ENCODE measurements around the gene UROS.

UROS gene

DNA sequence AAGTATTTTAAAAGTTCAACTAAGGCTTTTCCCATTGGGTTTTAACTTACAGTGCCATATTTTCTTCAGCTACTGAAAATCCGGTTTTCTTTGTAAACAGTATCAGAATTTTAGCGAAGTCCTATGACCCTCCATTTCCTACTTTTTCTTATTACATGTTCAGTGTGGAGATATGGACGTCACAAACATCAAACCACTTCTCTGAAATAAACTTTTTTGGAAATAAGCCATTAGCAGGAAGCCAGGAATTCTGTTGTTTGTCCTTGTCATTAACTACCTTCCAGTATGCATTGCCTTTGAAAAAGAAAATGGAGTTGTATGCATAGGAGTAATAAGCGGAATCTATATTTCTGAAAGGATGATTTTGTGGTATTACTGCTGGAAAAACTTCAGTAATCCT, 56.5 kb downstream of the UROS start:
- H4K20me1 ChIP-seq (ENCODE audit: control insufficient read depth, insufficient read depth, low read depth, low read length): no peaks in the 10 kb centered on the region
- H3K79me2 ChIP-seq (ENCODE audit: control insufficient read depth, low read length): no peaks in the 10 kb centered on the region
- H3K36me3 ChIP-seq (ENCODE audit: control insufficient read depth, low read length): peaks cover 50% of the 10 kb centered on the region
- no peaks in the 10 kb centered on the region for H3K9me2 ChIP-seq (replicated peaks; ENCODE audit: control insufficient read depth, low read length)
- no peaks in the 10 kb centered on the region for H3K9me3 ChIP-seq (ENCODE audit: control insufficient read depth, insufficient read depth, low read length)
- no peak overlapping the region for H3K4me2 ChIP-seq (ENCODE audit: low read length)
- H3K27me3 ChIP-seq (ENCODE audit: control insufficient read depth, low read length): no peaks in the 10 kb centered on the region
- no peak overlapping the region for H3K4me3 ChIP-seq (ENCODE audit: low read length)
- no peak for TF ChIP-seq EZH2phosphoT487 (IDR thresholded peaks at IDR 0.05; ENCODE audit: borderline replicate concordance, low read length)
- TF ChIP-seq, protein P1, sequence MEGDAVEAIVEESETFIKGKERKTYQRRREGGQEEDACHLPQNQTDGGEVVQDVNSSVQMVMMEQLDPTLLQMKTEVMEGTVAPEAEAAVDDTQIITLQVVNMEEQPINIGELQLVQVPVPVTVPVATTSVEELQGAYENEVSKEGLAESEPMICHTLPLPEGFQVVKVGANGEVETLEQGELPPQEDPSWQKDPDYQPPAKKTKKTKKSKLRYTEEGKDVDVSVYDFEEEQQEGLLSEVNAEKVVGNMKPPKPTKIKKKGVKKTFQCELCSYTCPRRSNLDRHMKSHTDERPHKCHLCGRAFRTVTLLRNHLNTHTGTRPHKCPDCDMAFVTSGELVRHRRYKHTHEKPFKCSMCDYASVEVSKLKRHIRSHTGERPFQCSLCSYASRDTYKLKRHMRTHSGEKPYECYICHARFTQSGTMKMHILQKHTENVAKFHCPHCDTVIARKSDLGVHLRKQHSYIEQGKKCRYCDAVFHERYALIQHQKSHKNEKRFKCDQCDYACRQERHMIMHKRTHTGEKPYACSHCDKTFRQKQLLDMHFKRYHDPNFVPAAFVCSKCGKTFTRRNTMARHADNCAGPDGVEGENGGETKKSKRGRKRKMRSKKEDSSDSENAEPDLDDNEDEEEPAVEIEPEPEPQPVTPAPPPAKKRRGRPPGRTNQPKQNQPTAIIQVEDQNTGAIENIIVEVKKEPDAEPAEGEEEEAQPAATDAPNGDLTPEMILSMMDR (IDR thresholded peaks at IDR 0.05; ENCODE audit: low read depth, low read length, poor library complexity, severe bottlenecking): no peak
- H3K27ac ChIP-seq (ENCODE audit: low read depth, low read length): no peak overlapping the region
- no peaks in the 10 kb centered on the region for H3K4me1 ChIP-seq (ENCODE audit: control insufficient read depth, low read length)
- H3F3A ChIP-seq (ENCODE audit: control insufficient read depth, insufficient read depth): 0 out of 2 replicates have a peak, but pooled peaks cover 2% of the 10 kb centered on the region

DNA sequence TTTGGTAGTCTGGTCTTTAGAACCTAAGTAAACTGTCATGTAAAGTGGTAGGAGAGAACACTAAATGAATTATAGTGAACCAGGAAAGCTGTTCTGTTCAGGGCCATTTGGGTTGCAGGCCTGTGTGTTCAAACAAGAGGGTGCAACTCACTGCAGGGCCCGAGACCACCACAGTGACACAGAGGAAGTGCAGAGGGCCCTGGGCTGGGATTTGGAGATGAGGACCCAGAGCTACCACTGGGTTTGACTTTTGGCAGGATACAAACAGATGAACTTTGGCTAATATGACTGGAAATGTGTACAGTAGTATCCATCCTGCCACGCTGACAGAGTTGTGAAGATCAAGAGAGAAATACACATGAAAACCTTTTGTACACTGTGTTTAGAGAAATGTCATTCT, 57.2 kb downstream of the UROS start:
- H3K79me2 ChIP-seq (ENCODE audit: control insufficient read depth, low read length): no peaks in the 10 kb centered on the region
- no peaks in the 10 kb centered on the region for H3K4me1 ChIP-seq (ENCODE audit: control insufficient read depth, low read length)
- peaks cover 57% of the 10 kb centered on the region for H3K36me3 ChIP-seq (ENCODE audit: control insufficient read depth, low read length)
- H3K4me3 ChIP-seq (ENCODE audit: low read length): no peak overlapping the region
- H3K27ac ChIP-seq (ENCODE audit: low read depth, low read length): no peak overlapping the region
- H4K20me1 ChIP-seq (ENCODE audit: control insufficient read depth, insufficient read depth, low read depth, low read length): no peaks in the 10 kb centered on the region
- no peak for TF ChIP-seq EZH2phosphoT487 (IDR thresholded peaks at IDR 0.05; ENCODE audit: borderline replicate concordance, low read length)
- TF ChIP-seq, protein P1 (IDR thresholded peaks at IDR 0.05; ENCODE audit: low read depth, low read length, poor library complexity, severe bottlenecking): no peak
- H3K9me2 ChIP-seq (replicated peaks; ENCODE audit: control insufficient read depth, low read length): no peaks in the 10 kb centered on the region
- H3K9me3 ChIP-seq (ENCODE audit: control insufficient read depth, insufficient read depth, low read length): no peaks in the 10 kb centered on the region
- no peak overlapping the region for H3K4me2 ChIP-seq (ENCODE audit: low read length)
- no peaks in the 10 kb centered on the region for H3K27me3 ChIP-seq (ENCODE audit: control insufficient read depth, low read length)
- 0 out of 2 replicates have a peak, but pooled peaks cover 2% of the 10 kb centered on the region for H3F3A ChIP-seq (ENCODE audit: control insufficient read depth, insufficient read depth)

DNA sequence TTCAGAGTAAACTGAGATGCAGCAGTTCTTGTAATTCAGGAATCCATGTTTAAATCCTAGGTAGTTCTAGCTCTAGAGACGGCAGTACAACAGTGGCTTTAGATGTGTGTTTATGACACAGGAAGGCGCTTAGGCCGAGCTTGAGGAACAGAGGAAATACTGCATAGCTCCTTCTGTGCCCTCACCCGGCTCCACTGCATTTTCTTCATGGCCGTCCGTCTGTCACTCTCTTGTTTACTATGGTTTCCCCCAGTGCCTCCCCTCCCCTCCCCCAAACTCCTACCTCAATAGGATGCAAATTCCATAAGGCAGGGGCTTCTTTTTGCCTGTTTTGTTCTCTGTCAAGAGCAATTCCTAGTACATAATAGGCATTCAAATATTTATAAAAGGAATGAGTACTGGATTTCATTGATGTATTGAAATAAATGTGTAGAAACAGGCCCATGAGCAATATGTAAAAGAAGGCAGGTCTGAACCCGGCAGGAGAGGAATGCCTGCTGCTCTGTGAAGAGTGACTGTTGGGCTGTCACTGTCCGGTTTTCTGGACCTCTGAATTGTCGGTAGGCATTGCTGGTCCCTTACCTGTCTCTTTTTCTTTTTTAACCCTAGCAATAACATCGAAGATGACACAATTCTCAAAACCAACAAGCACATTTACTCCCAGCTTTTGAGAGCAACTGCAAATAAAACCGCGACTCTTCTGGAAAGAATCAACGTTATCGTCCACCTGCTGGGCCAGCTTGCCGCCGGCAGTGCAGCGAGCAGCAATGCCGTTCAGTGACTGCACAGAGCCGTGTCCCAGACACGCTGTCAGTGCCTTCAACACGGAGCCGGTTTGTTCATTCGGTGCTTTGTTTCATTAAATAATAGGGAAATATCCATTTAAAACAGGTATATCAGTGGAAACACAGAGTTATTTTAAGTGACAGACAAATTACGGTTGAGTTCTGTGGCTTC, 60.1 kb downstream of the UROS start:
- H4K20me1 ChIP-seq (ENCODE audit: control insufficient read depth, insufficient read depth, low read depth, low read length): no peaks in the 10 kb centered on the region
- H3K27me3 ChIP-seq (ENCODE audit: control insufficient read depth, low read length): no peaks in the 10 kb centered on the region
- H3K9me2 ChIP-seq (replicated peaks; ENCODE audit: control insufficient read depth, low read length): no peaks in the 10 kb centered on the region
- H3K4me2 ChIP-seq (ENCODE audit: low read length): no peak overlapping the region
- peaks cover 80% of the 10 kb centered on the region for H3K36me3 ChIP-seq (ENCODE audit: control insufficient read depth, low read length)
- H3K27ac ChIP-seq (ENCODE audit: low read depth, low read length): no peak overlapping the region
- H3K9me3 ChIP-seq (ENCODE audit: control insufficient read depth, insufficient read depth, low read length): no peaks in the 10 kb centered on the region
- H3K79me2 ChIP-seq (ENCODE audit: control insufficient read depth, low read length): no peaks in the 10 kb centered on the region
- no peaks in the 10 kb centered on the region for H3F3A ChIP-seq (ENCODE audit: control insufficient read depth, insufficient read depth)
- H3K4me1 ChIP-seq (ENCODE audit: control insufficient read depth, low read length): no peaks in the 10 kb centered on the region
- TF ChIP-seq, protein P1 (IDR thresholded peaks at IDR 0.05; ENCODE audit: low read depth, low read length, poor library complexity, severe bottlenecking): no peak
- TF ChIP-seq EZH2phosphoT487 (IDR thresholded peaks at IDR 0.05; ENCODE audit: borderline replicate concordance, low read length): no peak
- no peak overlapping the region for H3K4me3 ChIP-seq (ENCODE audit: low read length)
